Measurements from ENCODE around the gene WAC.

The WAC gene

DNA sequence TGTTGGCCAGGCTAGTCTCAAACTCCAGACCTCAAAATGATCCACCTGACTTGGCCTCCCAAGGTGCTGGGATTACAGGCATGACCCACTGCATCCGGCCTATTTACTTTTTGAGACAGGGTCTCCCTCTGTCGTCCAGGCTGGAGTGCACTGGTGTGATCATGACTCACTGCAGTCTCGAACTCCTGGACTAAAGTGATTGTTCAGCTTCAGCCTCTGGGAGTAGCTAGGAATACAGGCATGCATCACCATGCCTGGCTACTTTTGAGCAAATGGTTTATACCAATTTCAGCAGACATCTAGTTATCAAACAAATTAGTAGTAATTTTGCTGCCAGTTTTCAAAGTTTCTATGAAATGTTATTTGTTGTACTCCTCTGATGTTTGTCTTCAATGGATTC, 2.2 kb upstream of the WAC start:
- no peak for DNase-seq (ENCODE audit: low spot score)

GRCh38 chr10:28533186-28533564, 257 bp downstream of the WAC start:
- DNase-seq (ENCODE audit: low spot score), result no peak

DNA sequence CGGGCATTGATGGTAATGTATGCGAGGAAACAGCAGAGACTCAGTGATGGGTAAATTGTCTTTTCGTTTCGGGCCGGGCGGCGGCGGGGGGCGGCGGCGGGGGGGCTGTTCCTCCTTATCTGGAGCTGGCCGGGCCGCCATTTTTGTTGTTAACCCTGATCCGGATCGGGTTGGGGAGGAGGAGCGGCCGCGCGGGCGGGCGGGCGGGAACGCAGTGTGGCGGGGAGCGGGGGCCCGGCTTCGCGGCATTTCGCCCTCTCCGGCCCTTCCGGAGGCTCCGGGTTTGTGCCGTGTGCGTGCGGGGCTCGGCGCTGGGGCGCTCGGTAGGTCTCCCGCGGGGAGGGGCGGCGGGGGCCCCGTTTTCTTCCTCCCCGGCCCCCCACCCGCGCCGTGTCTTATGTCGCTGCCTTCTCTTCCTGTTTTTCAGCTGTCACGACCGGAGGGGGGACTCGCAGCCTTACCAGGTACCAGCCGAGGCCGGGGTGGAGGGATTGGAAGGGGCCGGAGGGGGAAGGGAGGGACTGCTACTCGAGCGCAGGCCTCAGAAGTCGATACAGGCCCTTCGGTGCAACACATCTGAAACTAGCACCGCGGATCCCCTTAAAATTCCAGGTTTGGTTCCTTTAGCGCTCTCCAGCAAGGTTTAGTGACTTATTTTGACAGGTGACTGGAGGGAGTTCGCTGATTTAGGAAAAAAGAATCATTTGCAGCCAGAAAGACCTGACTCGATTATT, 820 bp downstream of the WAC start:
- peak; percentile 64 for DNase-seq (ENCODE audit: low spot score)

GRCh38 chr10:28535846-28536245, 2.9 kb downstream of the WAC start:
- no peak for DNase-seq (ENCODE audit: low spot score)

DNA sequence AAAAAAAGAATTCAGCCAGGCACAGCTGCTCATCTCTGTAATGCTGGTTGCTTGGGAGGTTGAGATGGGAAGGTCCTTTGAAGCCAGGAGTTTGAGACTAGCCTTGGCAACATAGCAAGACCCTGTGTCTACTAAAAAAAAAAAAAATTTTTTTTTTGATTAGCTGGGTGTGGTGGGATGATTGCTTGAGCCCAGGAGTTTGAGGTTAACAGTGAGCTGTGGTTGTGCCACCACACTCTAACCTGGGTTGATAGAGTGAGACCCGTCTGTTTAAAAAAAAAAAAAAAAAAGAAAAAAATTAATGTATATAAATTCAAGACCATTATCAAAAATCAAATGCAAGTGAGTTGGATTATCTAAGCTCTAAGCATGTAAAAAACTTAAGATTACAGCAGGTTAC, 5.7 kb downstream of the WAC start:
- no peak for DNase-seq (ENCODE audit: low spot score)

- DNase-seq (ENCODE audit: low spot score), result no peak
Measured at GRCh38 chr10:28540145-28540544, 7.2 kb downstream of the WAC start.

GRCh38 chr10:28541717-28542365, 8.9 kb downstream of the WAC start:
- DNase-seq (ENCODE audit: low spot score), result no peak

DNA sequence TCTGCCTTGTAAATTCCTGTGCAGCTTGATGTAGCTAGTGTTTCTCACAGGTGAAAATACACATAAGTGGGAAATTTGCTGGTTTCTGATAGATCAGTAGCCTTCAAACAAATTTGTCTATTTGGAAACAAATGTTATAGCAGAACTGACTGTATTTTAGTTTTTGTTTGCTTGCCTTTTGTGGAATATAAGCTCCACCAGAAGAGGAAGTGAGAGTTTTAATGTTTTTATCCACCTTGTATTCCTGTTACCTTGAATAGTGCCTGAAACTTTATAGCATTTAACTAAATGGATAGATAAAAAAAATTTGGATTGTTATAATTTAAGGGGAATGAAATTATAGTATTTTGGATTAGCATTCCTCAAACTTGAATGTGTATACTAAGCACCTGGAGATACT, 9.8 kb downstream of the WAC start:
- no peak for DNase-seq (ENCODE audit: low spot score)

DNA sequence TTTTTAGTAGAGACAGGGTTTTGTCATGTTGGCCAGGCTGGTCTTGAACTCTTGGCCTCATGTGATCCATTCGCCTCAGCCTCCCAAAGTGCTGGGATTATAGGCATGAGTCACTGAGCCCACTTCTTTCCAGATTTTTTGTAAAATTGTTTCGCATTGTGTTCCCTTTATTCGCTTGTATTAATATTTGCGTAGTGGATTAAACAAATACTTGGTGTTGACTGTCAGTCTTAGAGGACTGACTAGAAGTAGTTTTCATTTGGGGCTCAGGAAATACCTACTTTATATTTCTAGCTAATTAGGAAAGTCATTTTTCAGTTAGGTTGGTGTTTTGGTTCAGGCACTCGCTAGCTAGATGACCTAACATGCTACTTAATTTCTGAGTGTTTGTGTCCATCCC, 11.1 kb downstream of the WAC start:
- no peak for DNase-seq (ENCODE audit: low spot score)

DNA sequence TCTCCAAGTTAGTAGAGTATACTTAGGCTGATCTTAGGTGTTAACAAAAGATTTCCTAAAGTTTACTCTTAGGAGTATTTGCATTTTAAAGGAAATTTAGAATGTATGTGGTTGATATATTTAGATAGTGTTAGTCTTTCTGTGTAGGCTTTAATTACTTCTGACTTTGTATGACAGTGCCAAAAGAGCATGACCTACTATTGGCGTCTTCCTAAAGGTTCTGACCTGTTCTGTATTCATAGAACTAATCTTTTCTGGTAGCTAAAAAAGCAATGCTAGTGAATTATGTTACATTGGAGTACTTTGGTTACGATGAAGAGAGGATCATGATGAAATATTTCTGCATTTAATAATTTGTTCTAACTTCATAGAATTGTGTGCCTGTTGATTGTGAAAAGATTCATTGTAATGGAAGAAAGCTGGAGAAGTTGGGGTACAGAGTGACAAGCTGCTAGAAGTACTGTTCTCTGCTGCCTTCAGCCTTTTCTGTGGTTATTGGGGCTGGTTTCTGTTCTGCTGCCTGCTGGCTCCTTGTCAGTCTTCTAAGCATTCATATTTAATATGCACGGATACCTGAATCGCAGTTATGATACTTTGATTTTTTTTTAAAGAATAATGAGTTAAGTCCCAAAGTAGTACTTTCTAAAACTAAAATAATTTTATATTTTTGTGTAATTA, 13.2 kb downstream of the WAC start:
- no peak for DNase-seq (ENCODE audit: low spot score)

GRCh38 chr10:28548781-28549498, 16.0 kb downstream of the WAC start:
- no peak for DNase-seq (ENCODE audit: low spot score)

DNA sequence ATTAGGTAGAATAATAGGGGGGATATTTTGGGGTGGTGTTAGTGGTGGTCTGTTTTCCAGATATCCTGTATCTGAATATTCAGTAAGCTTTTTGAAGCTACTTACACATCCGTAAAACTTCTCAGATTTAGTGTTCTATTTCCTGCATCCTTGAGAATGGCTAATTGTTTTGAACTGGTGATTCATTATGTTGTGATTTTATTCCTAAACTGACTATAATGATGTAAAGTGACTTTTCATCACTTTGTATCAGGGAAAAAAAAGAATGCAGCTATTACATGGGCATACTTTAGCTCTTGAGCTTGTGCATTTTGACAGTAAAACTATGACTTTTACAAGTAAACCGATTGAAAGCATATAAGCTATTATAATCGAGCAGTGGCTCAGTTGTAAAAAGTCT, 18.2 kb downstream of the WAC start:
- DNase-seq (ENCODE audit: low spot score), result no peak

- no peak for DNase-seq (ENCODE audit: low spot score)
Measured at GRCh38 chr10:28552775-28553174, 19.9 kb downstream of the WAC start.

DNA sequence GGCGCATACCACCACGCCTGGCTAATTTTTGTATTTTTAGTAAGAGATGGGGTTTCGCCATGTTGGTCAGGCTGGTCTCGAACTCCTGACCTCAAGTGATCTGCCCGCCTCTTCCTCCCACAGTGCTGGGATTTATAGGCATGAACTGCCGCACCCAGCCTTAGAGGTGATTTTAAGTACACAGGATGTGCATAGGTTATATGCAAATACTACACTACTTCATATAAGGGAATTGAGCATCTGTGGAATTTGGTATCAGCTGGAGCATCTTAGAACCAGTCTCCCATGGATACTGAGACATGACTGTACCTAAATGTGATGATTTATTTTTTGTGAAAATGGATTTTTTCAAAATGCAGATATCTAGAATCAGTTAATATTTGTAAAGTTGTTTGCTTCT, 21.1 kb downstream of the WAC start:
- no peak for DNase-seq (ENCODE audit: low spot score)

GRCh38 chr10:28554952-28555351, 22.0 kb downstream of the WAC start:
- no peak for DNase-seq (ENCODE audit: low spot score)

- DNase-seq (ENCODE audit: low spot score), result no peak
Measured at GRCh38 chr10:28555358-28555757, 22.4 kb downstream of the WAC start.

- no peak for DNase-seq (ENCODE audit: low spot score)
Measured at GRCh38 chr10:28556142-28556541, 23.2 kb downstream of the WAC start.

GRCh38 chr10:28558186-28558585, 25.3 kb downstream of the WAC start:
- DNase-seq (ENCODE audit: low spot score), result no peak

- DNase-seq (ENCODE audit: low spot score), result no peak
Measured at GRCh38 chr10:28558923-28559508, 26.1 kb downstream of the WAC start.

DNA sequence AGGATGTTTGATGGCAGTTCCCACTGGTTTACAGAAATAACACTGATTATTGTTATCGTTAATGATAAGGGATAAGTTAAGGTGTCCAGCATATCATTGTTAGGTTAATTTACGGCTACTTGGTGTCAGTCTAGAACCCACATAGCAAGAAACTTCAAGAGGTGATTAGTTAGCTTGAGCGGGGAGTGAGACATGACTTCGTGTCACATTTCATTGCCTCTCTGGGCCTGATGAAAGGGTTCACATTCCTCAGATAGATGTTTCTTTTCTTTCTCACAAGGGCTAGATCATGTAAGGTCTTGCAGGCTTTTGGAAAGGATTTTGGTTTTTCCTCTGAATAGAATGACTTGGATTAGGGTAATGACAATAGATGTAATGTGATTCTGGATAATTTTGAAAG, 26.7 kb downstream of the WAC start:
- DNase-seq (ENCODE audit: low spot score), result no peak

- DNase-seq (ENCODE audit: low spot score), result no peak
Measured at GRCh38 chr10:28560617-28561016, 27.7 kb downstream of the WAC start.

GRCh38 chr10:28561531-28561930, 28.6 kb downstream of the WAC start:
- no peak for DNase-seq (ENCODE audit: low spot score)

Measured in hematopoietic multipotent progenitor cell treated with erythropoietin and hydrocortisone succinate and interleukin-3 and kit ligand, for 15 days (in vitro differentiated cells).